ENCODE data around the gene ABCC10. TPM values are rescaled to one million over a fixed set of nuclear protein-coding genes. Genes with fewer than 3 reads are reported as not detected.
"Not testable (repeated sequence)": the region's sequence is repeated elsewhere in the genome, so short reads cannot be mapped to it uniquely, and the experiment has no call there.

ABCC10 gene
- total RNA-seq, 1 experiment from 2014 or later = 8.4 TPM

DNA sequence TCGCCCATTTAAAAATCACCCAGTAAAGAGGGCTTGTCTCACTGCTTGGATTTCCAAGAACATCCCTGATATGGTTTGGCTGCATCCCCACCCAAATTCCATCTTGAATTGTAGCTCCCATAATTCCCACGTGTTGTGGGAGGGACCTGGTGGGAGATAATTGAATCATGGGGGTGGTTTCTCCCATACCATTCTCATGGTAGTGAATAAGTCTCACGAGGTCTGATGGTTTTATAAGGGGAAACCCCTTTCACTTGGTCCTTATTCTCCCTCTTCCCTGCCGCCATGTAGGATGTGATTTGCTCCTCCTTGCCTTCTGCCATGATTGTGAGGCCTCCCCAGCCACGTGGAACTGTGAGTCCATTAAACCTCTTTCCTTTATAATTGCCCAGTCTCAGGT lies 39.9 kb downstream of the ABCC10 start:
- DNase-seq (ENCODE audit: low read depth) = not testable (repeated sequence)

DNA sequence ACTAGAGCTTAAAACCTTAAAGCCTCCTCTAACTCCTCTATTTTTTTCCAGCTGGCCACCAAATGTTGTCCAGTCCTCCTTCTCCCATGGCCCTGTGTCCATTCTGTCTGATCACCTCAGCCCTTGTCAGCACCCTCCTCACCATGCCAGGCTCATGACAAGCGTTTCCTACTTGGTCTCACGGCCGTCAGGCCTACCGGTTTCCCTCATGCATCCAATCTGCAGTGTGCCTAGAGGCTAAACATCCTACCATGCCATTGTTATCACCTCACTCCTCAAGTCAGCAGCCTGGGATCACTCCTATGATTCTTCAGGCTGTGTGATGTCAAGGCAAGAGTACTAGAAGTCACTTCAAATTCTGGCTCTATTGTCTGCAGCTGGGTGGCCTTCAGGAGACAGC lies 40.4 kb downstream of the ABCC10 start:
- DNase-seq (ENCODE audit: low read depth) = no peak

DNA sequence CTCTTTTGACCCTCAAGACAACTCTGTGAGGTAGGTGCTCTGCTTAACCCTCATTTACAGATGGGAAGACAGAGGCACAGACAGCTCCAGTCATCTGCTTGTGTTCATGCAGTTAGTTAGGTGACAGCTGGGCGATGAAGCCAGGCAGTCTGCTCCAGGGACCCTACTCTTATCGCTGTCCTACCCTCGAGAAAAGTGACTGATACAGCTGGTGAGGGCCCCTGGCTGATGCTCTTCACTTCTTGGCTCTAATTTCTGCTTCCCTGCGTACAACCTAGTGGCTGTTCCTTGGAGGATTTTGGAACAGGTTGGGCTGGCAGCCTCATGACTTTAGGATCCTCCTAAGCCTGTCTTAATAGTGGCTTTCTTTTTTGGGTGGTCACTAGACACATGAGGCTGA lies 40.9 kb downstream of the ABCC10 start:
- no peak for DNase-seq (ENCODE audit: low read depth)

DNA sequence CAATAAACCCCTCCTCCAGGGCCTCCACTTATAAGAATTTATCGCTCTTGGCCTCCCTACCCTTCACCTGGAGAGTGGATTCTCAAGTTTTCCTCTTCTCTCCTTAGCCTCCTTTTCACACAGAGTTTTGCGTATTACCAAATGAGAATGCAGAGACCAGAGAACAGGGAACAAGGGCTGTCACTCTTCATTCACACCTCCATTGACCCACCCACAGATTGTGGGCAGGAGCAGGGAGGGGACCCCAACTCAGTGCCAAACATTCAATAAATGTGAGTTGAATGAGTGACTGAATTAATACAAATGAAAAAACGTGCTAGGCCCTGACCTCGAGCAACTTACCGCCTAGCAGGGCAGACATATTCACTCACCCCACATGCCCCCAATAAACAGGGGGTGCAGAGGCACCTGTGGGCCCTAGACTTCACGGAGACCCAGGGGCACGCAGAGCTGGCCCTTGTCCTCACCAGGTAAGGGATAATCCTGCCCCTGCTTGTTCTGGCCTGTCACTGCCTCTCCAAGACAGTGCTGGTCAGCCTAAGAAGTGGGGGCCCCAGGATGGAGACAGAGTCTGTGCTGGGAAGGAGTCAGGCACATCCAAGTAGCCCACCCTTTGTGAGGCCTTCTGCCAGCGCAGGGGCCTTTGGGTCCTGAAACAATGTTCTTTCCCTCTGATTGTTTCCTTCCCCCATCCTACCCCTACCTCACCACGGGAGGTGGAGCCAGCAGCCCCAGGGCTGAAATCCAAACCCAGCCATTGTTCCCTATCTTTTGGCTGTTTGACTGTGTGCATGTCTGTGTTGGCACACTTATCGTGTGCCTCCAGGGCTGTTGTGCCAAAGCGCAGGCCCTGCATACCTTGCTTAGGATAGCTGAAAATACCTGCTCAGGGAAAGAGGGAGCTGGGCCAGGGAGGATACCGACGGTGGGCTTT lies 41.7 kb downstream of the ABCC10 start:
- DNase-seq (ENCODE audit: low read depth) = no peak

DNA sequence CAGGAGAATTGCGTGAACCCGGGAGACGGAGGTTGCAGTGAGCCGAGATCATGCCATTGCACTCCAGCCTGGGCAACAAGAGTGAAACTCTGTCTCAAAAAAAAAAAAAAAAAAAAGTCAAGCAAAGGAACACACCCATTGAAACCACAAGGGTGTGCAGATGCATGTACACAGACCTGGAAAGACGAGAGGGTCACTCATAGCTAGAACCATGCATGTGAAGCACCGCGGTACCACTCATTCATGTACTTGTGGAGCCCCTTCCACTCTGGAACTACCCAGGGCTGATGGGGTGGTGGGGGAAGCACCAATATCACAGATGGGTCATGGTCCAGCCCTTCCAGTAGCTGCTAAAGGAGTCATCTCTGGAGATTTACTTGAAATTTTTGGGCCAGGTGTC lies 42.6 kb downstream of the ABCC10 start:
- DNase-seq (ENCODE audit: low read depth) = no peak

DNA sequence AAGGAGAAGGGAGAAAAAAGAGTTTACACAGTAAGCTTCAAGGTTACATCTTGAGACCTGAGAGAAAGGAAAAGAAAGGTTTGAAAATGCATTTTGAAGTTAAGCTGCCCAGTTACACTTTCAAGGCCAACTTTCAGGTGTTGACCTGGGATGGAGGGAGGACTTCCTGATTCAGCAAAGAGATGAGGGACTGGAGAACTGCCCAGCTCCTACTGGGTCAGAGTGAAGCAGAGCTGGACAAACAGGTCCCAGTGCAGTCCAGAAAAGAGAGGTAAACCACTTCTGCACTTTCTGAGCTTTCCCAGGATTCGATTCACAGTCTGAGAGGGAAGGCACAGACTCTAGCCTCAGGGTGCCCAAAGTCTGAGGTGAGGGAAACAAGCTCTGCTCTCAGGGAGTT lies 44.1 kb downstream of the ABCC10 start:
- DNase-seq (ENCODE audit: low read depth) = no peak

DNA sequence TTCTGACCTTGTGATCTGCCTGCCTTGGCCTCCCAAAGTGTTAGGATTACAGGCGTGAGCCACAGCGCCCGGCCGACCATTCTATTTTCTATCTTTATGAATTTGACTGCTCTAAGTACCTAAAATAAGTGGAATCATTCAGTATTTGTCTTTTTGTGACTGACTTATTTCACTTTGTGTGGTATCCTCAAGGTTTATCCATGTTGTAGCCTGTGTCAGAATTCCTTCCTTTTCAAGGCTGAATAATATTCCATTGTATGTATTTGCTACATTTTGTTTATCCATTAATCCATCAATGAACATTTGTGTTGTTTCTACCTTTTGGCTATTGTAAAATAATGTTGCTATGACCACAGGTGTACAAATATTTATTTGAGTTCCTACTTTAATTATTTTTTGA lies 45.2 kb downstream of the ABCC10 start:
- DNase-seq (ENCODE audit: low read depth) = no peak

DNA sequence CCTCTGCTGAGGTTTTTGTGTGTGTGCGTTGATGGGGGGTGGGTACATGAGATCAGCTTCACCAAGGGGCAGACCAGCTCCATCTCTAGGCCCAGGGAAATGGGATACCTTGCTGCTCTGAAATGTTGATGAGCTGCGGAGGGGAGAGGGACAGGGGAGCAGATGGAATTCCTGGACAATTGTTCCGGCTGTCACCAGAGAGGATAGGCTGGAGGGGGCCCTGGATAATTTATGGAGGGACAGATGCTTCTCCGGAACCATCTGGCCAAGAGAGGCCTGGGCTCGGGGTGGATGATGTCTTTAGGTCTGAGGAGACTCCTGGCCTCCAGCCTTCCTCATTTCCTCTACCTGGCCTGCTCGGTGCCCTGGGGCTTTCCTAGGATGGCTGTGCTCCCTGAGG lies 48.2 kb downstream of the ABCC10 start:
- no peak for DNase-seq (ENCODE audit: low read depth)

DNA sequence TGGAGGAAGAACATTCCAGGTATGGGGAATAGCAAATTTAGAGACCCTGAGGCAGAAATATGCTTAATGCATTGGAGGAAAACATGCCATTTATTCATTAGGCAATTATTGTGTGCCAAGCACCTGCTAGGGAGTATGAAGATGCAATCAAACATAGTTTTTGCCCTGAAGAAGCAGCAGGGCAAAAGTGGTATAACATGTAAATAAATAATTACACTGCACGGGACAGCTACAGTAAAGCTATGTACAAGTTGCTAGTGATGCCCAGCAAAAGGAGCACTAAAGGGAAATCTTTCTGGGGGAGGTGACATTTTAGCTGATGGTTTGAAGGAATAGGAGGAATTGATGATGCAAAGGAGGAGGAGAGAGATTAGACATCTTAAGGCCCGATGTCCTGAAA lies 49.4 kb downstream of the ABCC10 start:
- DNase-seq (ENCODE audit: low read depth) = no peak

DNA sequence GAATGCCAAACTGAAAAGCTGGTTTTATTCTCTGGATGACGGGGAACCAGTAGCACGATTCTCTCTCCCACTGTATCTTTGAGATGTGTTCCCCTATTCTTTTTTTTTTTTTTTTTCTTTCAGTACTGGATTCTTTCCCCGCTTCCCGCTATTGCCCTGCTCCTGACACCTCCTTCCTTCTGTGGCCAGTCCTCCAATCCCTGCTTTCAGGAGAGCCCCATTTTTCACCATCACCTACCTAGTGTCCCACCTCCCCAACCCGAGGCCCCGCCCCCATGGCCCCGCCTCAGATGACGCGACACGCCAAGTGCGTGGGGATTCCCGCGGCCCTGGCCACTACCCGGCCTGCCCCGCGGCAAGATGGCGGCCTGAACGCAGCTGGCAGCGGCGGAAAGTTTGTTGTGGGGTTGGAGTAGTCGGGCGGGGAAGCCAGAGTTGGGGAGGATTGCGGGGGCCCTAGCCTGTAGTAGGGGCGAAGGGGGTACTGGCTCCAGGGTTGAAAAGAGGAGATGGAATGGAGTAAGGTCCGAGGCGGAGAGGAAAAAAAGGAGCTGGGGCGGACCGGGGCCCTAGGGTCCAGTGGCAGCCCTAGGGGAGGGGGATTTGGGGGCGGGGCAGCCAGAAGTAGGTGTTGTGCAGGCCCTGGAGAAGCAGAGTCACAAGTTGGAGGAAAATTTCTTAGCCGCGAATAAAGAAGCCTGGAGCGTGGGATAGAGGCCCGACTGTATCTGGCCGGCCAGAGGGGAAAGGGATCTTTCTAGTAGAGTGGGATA lies 50.1 kb downstream of the ABCC10 start, which contains the start of gene TJAP1:
TSS of gene TJAP1 (plus strand) at position 336 of the 773 bp plus-strand sequence. CDS start 21,432 bp downstream, outside the sequence.
- DNase-seq (ENCODE audit: low read depth) = peak; percentile 62

DNA sequence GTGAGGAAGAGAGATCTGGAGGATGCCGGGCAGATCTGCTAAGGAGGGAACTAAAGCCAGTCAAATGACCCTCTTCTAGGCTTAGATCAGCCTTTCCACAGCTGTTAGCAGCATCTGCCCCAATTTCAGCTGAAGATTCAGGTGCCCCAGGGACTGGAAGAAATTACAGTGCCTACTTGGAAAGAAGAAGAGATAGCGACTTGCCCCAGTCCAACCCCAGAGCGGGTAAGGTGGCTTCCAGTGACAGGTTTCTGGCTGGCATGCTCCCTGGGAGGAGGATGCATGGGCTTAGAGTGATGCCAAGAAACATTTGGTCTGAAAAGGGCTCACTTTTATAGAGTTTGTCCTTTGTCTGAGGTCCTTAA lies 50.6 kb downstream of the ABCC10 start:
- no peak for DNase-seq (ENCODE audit: low read depth)

DNA sequence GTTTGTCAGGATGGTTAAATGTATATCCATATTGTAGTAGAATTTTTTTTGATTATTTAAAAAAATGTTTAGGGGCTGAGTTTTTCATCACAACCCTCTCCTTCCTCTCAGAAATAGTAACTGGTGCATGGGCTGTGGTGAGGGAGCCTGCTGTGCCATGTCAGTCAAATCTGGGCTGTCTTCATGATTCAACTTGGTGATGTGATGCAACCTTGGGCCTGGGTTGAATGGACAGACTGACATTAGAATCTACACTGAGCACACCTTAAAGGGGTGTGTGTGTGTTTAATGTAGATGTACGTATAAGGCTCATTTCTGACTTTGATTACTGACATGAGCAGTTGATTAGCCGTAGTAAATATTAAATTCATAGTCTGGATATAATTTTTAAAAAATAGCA lies 53.7 kb downstream of the ABCC10 start:
- DNase-seq (ENCODE audit: low read depth) = no peak

DNA sequence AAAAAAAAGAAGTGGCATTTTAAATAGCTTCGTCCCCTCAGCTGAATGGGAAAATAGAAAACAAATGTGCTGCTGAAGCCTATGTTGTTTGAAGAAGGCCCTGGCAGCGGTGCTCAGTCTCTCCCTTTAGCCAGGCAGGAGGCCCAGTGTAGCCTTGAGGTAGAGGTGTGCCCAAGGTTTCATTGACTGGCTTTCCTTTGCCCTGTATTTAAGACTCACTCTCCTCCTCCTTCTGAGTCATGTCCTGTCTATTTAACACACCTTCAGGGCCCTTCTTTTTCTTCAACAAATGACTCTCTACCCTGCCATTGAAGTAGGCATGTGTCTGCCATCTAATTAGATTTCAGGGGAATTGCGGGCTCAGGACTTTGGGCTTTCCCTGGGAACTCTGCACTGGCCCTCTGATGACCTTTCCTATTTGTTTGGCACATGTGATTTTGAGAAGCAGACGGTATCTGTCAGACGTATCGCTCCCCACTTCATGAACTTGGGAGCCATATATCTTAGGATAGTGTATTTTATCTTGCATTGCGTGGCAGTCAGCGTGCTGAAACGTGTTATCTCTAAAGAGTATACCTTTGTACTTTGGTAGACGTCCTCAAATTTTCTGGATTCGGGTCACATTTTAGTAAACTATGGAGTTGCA lies 54.4 kb downstream of the ABCC10 start:
- DNase-seq (ENCODE audit: low read depth) = peak; percentile 30

DNA sequence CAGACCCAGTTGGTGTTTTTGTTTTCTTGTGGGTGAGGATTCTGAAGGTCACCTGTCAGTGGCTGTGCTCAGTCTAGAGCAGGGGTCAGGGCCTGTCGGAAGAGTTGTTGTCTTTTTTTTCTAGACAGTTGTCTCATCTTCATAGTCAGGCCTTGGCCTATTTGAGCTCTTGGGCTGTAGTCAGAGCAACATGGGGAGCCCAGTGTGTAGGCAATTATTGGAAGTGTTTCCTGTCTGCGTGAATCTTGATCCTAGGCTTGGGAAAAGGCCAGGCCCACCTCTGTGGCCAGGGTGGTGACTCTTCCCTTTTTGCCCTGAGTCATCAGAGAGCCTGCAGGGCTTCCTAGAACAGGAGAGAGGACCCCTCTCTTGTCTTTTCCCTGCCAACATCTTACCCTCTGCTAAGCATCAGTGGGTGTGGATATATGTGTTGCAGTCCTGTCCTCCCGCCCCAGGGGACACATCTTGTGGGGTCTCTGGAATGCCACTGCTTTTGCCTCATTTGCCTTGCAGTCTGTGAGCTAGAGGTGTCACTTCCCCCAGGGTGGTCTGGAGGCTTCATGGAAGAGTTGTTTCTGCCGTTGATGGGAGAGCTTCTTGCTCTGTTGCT lies 61.4 kb downstream of the ABCC10 start:
- DNase-seq (ENCODE audit: low read depth) = peak; percentile 72

DNA sequence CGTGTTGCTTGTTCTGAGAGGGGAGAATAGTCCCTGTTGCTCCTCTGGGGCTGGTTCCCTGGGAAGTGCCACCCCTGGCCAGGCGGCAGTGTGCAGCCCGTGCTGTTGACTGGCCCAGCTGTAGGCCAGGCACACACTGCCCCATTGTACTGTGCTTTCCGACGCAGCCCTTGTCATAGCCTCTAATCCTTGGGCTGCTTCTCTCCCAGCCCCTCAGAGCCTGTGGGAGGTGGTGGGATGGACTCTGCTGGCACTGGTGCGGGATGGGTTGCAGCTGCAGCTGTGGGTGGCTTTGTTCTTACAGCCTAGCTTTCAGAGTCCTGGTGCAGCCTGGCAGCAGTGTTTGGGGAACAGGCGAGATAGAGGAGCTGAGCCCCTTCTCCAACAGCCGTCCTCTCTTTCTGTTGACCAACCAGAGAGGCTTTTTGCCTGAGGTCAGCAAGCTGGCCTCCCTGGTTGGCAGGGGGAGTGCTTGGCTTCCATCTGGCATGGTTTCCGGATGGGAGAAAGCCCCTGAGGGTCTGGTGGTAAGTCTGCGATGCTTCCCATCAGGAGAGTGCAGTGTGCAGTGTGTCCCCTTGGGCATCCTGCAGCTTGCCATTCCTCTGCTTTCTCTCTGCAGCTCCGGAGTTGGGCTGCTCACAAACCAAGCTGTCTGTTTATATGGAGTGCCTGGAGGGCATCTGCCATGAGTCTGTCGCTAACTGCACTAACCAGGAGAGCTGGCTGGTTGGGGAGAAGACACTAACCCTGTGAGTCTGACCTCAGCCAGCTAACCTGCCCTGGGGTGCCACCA lies 62.1 kb downstream of the ABCC10 start:
- no peak for DNase-seq (ENCODE audit: low read depth)

DNA sequence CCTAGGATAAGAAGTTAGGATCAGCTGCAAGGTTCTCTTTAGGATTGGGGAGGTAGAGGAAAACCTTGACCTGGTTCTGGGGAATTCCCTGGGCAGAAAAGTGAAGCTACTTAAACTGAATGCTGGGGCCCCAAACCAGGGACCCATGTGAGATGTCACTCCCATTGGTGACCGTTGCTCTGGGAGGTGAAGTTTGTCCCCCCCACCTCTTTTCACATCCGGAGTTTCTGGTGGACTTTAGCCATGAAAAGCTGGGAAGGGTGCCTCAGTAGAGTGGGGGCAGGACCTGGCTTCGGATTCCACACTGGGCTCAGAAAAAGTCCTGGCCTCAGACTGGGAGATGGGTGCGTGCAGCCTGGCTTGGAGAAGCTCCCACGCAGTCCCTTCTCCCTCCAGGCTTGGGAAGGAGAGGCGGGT lies 63.2 kb downstream of the ABCC10 start:
- DNase-seq (ENCODE audit: low read depth) = no peak

DNA sequence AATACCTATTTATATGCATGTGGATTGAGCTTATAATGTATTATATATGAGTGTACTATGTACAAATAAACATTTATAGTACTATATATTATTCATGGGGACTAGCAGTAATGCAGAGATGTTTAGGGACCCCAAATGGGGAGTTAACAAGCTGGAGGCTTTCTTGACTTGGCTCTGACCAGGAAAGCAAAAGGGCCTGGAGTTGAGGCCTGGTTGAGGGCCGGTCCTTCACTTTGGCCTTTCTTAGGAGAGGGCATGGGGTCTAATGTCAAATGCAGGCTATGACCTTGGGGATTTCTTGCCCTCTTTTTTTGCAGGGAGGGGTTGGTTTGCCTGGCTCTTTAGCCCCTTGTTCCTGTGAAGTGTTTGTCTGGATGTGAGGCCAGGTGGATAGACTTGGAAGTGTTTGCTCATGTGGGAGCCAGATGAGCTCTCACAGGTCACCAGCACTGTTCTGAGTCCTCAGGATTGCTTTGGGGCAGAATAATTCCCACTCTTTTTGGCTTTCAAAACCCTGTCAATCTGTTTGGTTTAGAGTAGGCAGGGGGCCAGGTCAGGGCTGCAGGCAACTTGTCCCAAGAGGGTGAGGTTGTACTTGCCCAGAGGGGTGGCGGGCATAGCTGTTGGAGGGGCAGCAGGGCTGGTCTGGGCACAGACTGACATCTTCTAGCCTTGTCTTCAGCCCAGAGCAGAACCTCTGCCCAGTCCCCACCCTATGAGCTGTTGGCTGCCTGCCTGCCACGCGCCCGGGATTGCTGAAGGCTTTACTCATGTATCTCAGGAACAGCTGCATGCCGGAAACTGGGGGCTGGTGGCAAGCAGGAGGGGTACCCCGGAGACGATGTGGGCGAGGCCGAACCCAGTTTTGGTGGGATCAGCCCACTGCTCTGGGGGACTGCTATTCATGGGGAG lies 64.7 kb downstream of the ABCC10 start:
- DNase-seq (ENCODE audit: low read depth) = peak; percentile 72

DNA sequence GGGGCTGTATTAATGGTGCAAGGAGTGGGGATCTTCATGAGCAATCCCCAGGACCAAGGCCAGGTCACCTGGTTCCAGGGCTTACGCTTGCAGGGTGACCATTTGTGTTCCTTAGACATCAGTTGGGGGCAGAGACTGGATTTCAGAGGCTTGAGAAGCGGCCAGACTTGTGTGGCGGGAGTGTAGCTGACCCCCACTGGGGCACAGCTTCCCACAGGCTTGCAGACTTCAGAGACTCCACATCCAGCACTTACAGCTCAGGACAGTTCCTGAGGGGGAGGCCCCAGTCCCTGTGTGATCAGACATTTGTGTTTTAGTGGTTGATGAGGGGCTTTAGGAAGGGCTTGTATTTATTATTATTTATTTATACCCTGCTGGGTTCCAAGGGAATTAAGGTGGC lies 65.3 kb downstream of the ABCC10 start:
- no peak for DNase-seq (ENCODE audit: low read depth)

DNA sequence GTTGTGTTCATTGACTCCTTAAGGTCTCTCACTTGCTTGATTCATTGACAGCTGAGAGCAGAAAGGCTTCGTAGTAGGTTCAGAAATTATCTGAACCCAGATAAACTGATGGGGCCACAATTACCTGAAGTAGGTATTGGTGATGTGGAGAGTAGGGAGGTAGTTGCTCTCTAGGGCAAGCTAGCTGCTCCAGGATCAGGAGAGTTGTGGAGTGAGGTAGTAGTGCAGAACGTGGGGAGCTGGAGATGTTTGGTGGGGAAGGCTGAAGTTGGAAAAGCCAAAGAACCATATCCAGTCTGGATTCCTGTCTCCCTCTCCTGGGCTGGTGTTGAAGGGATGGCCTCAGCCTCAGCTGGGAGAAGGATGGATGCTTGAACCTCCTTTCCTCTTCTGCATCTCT lies 65.9 kb downstream of the ABCC10 start:
- no peak for DNase-seq (ENCODE audit: low read depth)

DNA sequence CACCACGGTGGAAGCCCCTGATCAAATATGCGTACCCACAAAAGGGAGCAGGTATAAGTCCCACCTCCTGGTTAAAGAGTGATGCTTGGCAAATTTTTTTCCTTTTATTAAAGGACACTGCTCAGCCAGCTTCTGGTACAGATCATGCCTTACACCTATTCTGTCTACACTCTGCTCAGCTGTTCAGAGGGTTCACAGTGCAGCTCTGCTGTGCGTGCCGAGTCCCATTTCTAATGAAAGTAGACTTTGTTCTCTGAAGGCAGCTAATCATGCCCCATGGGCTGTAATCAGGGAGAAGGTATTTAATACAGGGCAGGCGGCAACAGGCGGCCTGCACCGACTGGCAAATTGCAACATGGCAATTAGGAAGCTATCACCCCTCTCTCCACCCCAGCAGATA lies 66.5 kb downstream of the ABCC10 start:
- DNase-seq (ENCODE audit: low read depth) = no peak

Data from HT1080 (cell line).